Rectal smooth muscle tissue (tissue), 1 donor: ENCODE measurements around the gene ZBTB2.
"Not testable (repeated sequence)": the region's sequence is repeated elsewhere in the genome, so short reads cannot be mapped to it uniquely, and the experiment has no call there.

ENCODE experiments used
- H3K27ac ChIP-seq: one replicate; pipeline ENCODE4 v1.7.0; 2013; ENCODE audit warnings: low read depth, low read length, inconsistent platforms
- H3K27me3 ChIP-seq: one replicate; pipeline ENCODE4 v1.7.0; 2013; ENCODE audit warnings: low read length; ENCODE audit not compliant: control insufficient read depth, insufficient read depth
- H3K36me3 ChIP-seq: one replicate; pipeline ENCODE4 v1.7.0; 2013; ENCODE audit warnings: low read length; ENCODE audit not compliant: control insufficient read depth, insufficient read depth
- H3K4me1 ChIP-seq: one replicate; pipeline ENCODE4 v1.7.0; 2013; ENCODE audit warnings: low read length; ENCODE audit not compliant: control insufficient read depth, insufficient read depth
- H3K4me3 ChIP-seq: one replicate; pipeline ENCODE4 v1.7.0; 2013; ENCODE audit warnings: low read length
- H3K9ac ChIP-seq: one replicate; pipeline ENCODE4 v1.7.0; 2013; ENCODE audit warnings: low read length

Gene ZBTB2

GRCh38 chr6:151353795-151354194 lies 37.6 kb downstream of the ZBTB2 start:
- Histone ChIP-seq H3K36me3 (peaks cover 12% of the 10 kb centered on the region), H3K9ac (no peak overlapping the region), H3K27me3 (no peaks in the 10 kb centered on the region), H3K4me3 (no peak overlapping the region), H3K4me1 (no peaks in the 10 kb centered on the region), H3K27ac (no peak overlapping the region)

- peaks cover 12% of the 10 kb centered on the region for H3K36me3 ChIP-seq
- no peaks in the 10 kb centered on the region for H3K4me1 ChIP-seq
- H3K27me3 ChIP-seq = no peaks in the 10 kb centered on the region
- peak overlapping the region; percentile 14 for H3K27ac ChIP-seq
- no peak overlapping the region for H3K9ac ChIP-seq
- H3K4me3 ChIP-seq = no peak overlapping the region
Observed at GRCh38 chr6:151352410-151353396, 38.7 kb downstream of the ZBTB2 start.

- Histone ChIP-seq H3K27me3 (no peaks in the 10 kb centered on the region), H3K27ac (no peak overlapping the region), H3K4me1 (no peaks in the 10 kb centered on the region), H3K36me3 (peaks cover 12% of the 10 kb centered on the region), H3K9ac (no peak overlapping the region), H3K4me3 (no peak overlapping the region)
Observed at GRCh38 chr6:151351731-151352130, 39.6 kb downstream of the ZBTB2 start.

- Histone ChIP-seq H3K27me3 (no peaks in the 10 kb centered on the region), H3K4me1 (peaks cover 2% of the 10 kb centered on the region), H3K4me3 (no peak overlapping the region), H3K9ac (no peak overlapping the region), H3K27ac (no peak overlapping the region), H3K36me3 (peaks cover 12% of the 10 kb centered on the region)
Observed at GRCh38 chr6:151351146-151351700, 40.1 kb downstream of the ZBTB2 start.

GRCh38 chr6:151350442-151351145 lies 40.8 kb downstream of the ZBTB2 start:
- H3K4me1 ChIP-seq = peaks cover 9% of the 10 kb centered on the region
- no peaks in the 10 kb centered on the region for H3K27me3 ChIP-seq
- peaks cover 12% of the 10 kb centered on the region for H3K36me3 ChIP-seq
- H3K27ac ChIP-seq = no peak overlapping the region
- no peak overlapping the region for H3K4me3 ChIP-seq
- no peak overlapping the region for H3K9ac ChIP-seq

GRCh38 chr6:151349651-151350270 lies 41.6 kb downstream of the ZBTB2 start:
- no peak overlapping the region for H3K4me3 ChIP-seq
- H3K4me1 ChIP-seq = peaks cover 9% of the 10 kb centered on the region
- no peaks in the 10 kb centered on the region for H3K27me3 ChIP-seq
- no peak overlapping the region for H3K9ac ChIP-seq
- H3K36me3 ChIP-seq = peaks cover 12% of the 10 kb centered on the region
- no peak overlapping the region for H3K27ac ChIP-seq

- not testable (repeated sequence) for H3K4me1 ChIP-seq, H3K4me3 ChIP-seq, H3K27ac ChIP-seq, H3K36me3 ChIP-seq, H3K9ac ChIP-seq, H3K27me3 ChIP-seq
Observed at GRCh38 chr6:151342750-151343149, 48.6 kb downstream of the ZBTB2 start.

GRCh38 chr6:151341476-151342195 lies 49.7 kb downstream of the ZBTB2 start:
- no peak overlapping the region for H3K9ac ChIP-seq
- H3K36me3 ChIP-seq = no peaks in the 10 kb centered on the region
- no peaks in the 10 kb centered on the region for H3K27me3 ChIP-seq
- H3K4me1 ChIP-seq = peaks cover 9% of the 10 kb centered on the region
- no peak overlapping the region for H3K4me3 ChIP-seq
- H3K27ac ChIP-seq = no peak overlapping the region

GRCh38 chr6:151340219-151340978 lies 51.0 kb downstream of the ZBTB2 start:
- no peaks in the 10 kb centered on the region for H3K4me1 ChIP-seq
- no peak overlapping the region for H3K4me3 ChIP-seq
- H3K27me3 ChIP-seq = no peaks in the 10 kb centered on the region
- H3K27ac ChIP-seq = no peak overlapping the region
- H3K36me3 ChIP-seq = no peaks in the 10 kb centered on the region
- no peak overlapping the region for H3K9ac ChIP-seq

GRCh38 chr6:151339369-151339768 lies 52.0 kb downstream of the ZBTB2 start:
- H3K36me3 ChIP-seq = no peaks in the 10 kb centered on the region
- H3K9ac ChIP-seq = no peak overlapping the region
- H3K4me3 ChIP-seq = no peak overlapping the region
- no peaks in the 10 kb centered on the region for H3K27me3 ChIP-seq
- peak overlapping the region; percentile 24 for H3K27ac ChIP-seq
- no peaks in the 10 kb centered on the region for H3K4me1 ChIP-seq

GRCh38 chr6:151338651-151339200 lies 52.6 kb downstream of the ZBTB2 start:
- Histone ChIP-seq H3K27ac (peak overlapping the region; percentile 24), H3K9ac (no peak overlapping the region)

More at GRCh38 chr6:151338651-151339200, 52.6 kb downstream of the ZBTB2 start:
- Histone ChIP-seq H3K4me1 (no peaks in the 10 kb centered on the region), H3K36me3 (no peaks in the 10 kb centered on the region), H3K27me3 (no peaks in the 10 kb centered on the region), H3K4me3 (no peak overlapping the region)
